ENCODE measurements around the gene TBC1D13. TPM values are rescaled to one million over a fixed set of nuclear protein-coding genes. Genes with fewer than 3 reads are reported as not detected.

Gene TBC1D13
- total and polyA plus RNA-seq, 2 of the 13 experiments (the other 11 are each of a cell fraction or from before 2014, with no cell fraction given) = 17.9 to 19.7 TPM

- TF ChIP-seq NFKBIZ (CRISPR knock-in tag; IDR thresholded peaks at IDR 0.05) (0 out of 2 replicates have a peak, but pooled peaks have one; percentile 28), ZBTB20 (CRISPR knock-in tag; IDR thresholded peaks at IDR 0.05; ENCODE audit: borderline replicate concordance, low read depth) (0 out of 2 replicates have a peak, but pooled peaks have one; percentile 16), ATF7-NPFF (CRISPR knock-in tag; IDR thresholded peaks at IDR 0.05; ENCODE audit: low read depth) (0 out of 2 replicates have a peak, but pooled peaks have one; percentile 23), NR2F1 (CRISPR knock-in tag; IDR thresholded peaks at IDR 0.05) (no peak), FOXA3 (CRISPR knock-in tag; IDR thresholded peaks at IDR 0.05) (peak; percentile 37; the same call in 1 of the 2 replicates), KDM6A (CRISPR knock-in tag; IDR thresholded peaks at IDR 0.05; ENCODE audit: low read depth) (peak; percentile 35; the same call in 1 of the 2 replicates), HOMEZ (CRISPR knock-in tag; IDR thresholded peaks at IDR 0.05; ENCODE audit: low read depth) (peak; percentile 30; the same call in 1 of the 2 replicates), PLRG1 (conservative IDR thresholded peaks at IDR 0.05) (no peak), MEF2D (CRISPR knock-in tag; IDR thresholded peaks at IDR 0.05) (0 out of 2 replicates have a peak, but pooled peaks have one; percentile 19), ZNF790 (CRISPR knock-in tag; IDR thresholded peaks at IDR 0.05; ENCODE audit: borderline replicate concordance) (no peak), CREBL2 (CRISPR knock-in tag; IDR thresholded peaks at IDR 0.05; ENCODE audit: borderline replicate concordance) (no peak), ZSCAN21 (CRISPR knock-in tag; IDR thresholded peaks at IDR 0.05; ENCODE audit: borderline replicate concordance) (0 out of 2 replicates have a peak, but pooled peaks have one; percentile 41), ZNF10 (CRISPR knock-in tag; IDR thresholded peaks at IDR 0.05; ENCODE audit: borderline replicate concordance, low read depth) (no peak)
Observed at GRCh38 chr9:128762671-128763449, 24.2 kb upstream of the TBC1D13 start (continued).
